Breast epithelium (tissue), 4 donors: ENCODE measurements around the gene OR4F6. TPM values are rescaled to one million over a fixed set of nuclear protein-coding genes. Genes with fewer than 3 reads are reported as not detected.

Experiments used
- DNase-seq, 2 donors: peaks; one replicate each; pipeline ENCODE4 v3.0.0-alpha.2; 2019; ENCODE audit warnings: low spot score in 2 of 2
- H3K27ac ChIP-seq, 2 donors: fragments of 200-600 bp; sonication (generic) in 1 of 2; one replicate each; pipeline ENCODE4 v1.5.1; 2016 to 2019; ENCODE audit warnings: mild to moderate bottlenecking in 1 of 2
- H3K27me3 ChIP-seq, 2 donors: fragments of 200-600 bp; sonication (generic) in 1 of 2; one replicate each; pipeline versions ENCODE4 v1.5.1 to v1.6.0; 2017 to 2019; ENCODE audit warnings: control low read depth in 1 of 2, mild to moderate bottlenecking in 1 of 2
- H3K36me3 ChIP-seq: fragments of 200-600 bp; one replicate; pipeline ENCODE4 v1.5.1; 2019
- H3K4me1 ChIP-seq, 2 donors: fragments of 200-600 bp; sonication (generic); one replicate each; pipeline ENCODE4 v1.5.1; 2016 to 2019; ENCODE audit warnings: control low read depth in 1 of 2
- H3K4me3 ChIP-seq, 3 donors: fragments of 200-600 bp; sonication (generic); 1 replicate in 2 of 3; 2 replicates in 1 of 3; pipeline ENCODE4 v1.5.1; 2016 to 2019; ENCODE audit warnings: mild to moderate bottlenecking in 3 of 3, moderate library complexity in 2 of 3
- H3K9me3 ChIP-seq, 2 donors: fragments of 200-600 bp; sonication (generic) in 1 of 2; one replicate each; pipeline ENCODE4 v1.5.1; 2016 to 2019; ENCODE audit warnings: control low read depth in 1 of 2
- POLR2A ChIP-seq: fragments of 450-650 bp; IDR thresholded peaks from one replicate; pipeline ENCODE4 v1.6.1; 2016; ENCODE audit warnings: antibody characterized with exemption, mild to moderate bottlenecking, moderate library complexity
- POLR2AphosphoS5 ChIP-seq, 3 donors: sonication (generic); formaldehyde crosslinking; IDR thresholded peaks; one replicate each; pipeline ENCODE4 v1.6.1; 2017; ENCODE audit warnings: antibody characterized with exemption in 3 of 3
- intact Hi-C: fragments of 100-400 bp; cut with DNase I; formaldehyde crosslinking; loops from one replicate; pipeline ENCODE4 v1.15.1; 2023; ENCODE audit warnings: low total_unique reads
- total RNA-seq, 3 donors: library from RNA; depleted of rRNA; stranded (reverse); fragments of >200 nt; gene quantifications; one replicate each; pipeline ENCODE4 v1.1.0, GENCODE V29; 2016
- TF ChIP-seq, protein P1 (sequence below), 3 donors: fragments of 450-650 bp; IDR thresholded peaks; one replicate each; pipeline ENCODE4 v1.5.1; 2016 to 2017; ENCODE audit warnings: antibody characterized with exemption in 3 of 3, mild to moderate bottlenecking in 3 of 3, moderate library complexity in 3 of 3

OR4F6 gene
- total RNA-seq, 3 donors from 2014 or later = not detected

GRCh38 chr15:101828774-101829173 is 25.5 kb downstream of the OR4F6 start:
- TF ChIP-seq POLR2AphosphoS5 (IDR thresholded peaks at IDR 0.05) (no peak), POLR2A (no peak)
- TF ChIP-seq, protein P1, sequence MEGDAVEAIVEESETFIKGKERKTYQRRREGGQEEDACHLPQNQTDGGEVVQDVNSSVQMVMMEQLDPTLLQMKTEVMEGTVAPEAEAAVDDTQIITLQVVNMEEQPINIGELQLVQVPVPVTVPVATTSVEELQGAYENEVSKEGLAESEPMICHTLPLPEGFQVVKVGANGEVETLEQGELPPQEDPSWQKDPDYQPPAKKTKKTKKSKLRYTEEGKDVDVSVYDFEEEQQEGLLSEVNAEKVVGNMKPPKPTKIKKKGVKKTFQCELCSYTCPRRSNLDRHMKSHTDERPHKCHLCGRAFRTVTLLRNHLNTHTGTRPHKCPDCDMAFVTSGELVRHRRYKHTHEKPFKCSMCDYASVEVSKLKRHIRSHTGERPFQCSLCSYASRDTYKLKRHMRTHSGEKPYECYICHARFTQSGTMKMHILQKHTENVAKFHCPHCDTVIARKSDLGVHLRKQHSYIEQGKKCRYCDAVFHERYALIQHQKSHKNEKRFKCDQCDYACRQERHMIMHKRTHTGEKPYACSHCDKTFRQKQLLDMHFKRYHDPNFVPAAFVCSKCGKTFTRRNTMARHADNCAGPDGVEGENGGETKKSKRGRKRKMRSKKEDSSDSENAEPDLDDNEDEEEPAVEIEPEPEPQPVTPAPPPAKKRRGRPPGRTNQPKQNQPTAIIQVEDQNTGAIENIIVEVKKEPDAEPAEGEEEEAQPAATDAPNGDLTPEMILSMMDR (IDR thresholded peaks at IDR 0.05) = no peak
- intact Hi-C loops = no loop called here

GRCh38 chr15:101841656-101842055 is 38.3 kb downstream of the OR4F6 start:
- TF ChIP-seq, protein P1 (IDR thresholded peaks at IDR 0.05) = no peak
- TF ChIP-seq POLR2A (no peak), POLR2AphosphoS5 (IDR thresholded peaks at IDR 0.05) (no peak)
- H3K27ac ChIP-seq = no peak overlapping the region
- intact Hi-C loops = no loop called here
- H3K36me3 ChIP-seq = no peaks in the 10 kb centered on the region
- peaks cover 0 to 5% of the 10 kb centered on the region in 2 donors for H3K9me3 ChIP-seq
- DNase-seq = no peak
- H3K4me1 ChIP-seq = no peaks in the 10 kb centered on the region
- H3K27me3 ChIP-seq = peaks cover 0 to 20% of the 10 kb centered on the region in 2 donors
- H3K4me3 ChIP-seq = no peak overlapping the region

More at GRCh38 chr15:101828774-101829173, 25.5 kb downstream of the OR4F6 start:
- Histone ChIP-seq H3K27ac (no peak overlapping the region), H3K4me3 (no peak overlapping the region), H3K4me1 (no peaks in the 10 kb centered on the region), H3K9me3 (peaks cover under 1 to 14% of the 10 kb centered on the region in 2 donors), H3K36me3 (no peaks in the 10 kb centered on the region), H3K27me3 (no peaks in the 10 kb centered on the region)
- DNase-seq = no peak

DNA sequence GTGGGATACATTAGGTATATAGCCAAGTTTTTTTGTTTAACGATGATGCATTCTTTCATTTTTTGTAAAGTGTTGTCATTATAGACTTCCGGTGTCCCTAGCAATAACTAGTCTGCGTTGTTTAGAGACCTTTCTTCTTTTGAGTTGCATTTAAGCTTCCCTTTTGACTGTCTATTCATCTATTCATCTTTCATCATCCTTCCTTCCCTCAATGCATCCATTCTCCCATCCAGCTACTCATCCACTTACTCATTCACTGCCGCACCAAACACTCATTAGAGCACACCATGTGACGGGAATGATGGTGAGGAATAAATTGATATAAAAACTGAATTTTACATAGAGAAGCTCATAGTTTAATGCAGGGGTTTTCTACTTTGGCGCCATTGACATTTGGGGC is 41.6 kb downstream of the OR4F6 start:
- TF ChIP-seq POLR2A = no peak
- TF ChIP-seq, protein P1 (IDR thresholded peaks at IDR 0.05) = no peak
- intact Hi-C loops = no loop called here
- no peak for DNase-seq
- H3K27me3 ChIP-seq = peaks cover 0 to 27% of the 10 kb centered on the region in 2 donors
- H3K4me3 ChIP-seq = no peak overlapping the region
- no peaks in the 10 kb centered on the region for H3K4me1 ChIP-seq
- no peaks in the 10 kb centered on the region for H3K9me3 ChIP-seq
- H3K36me3 ChIP-seq = no peaks in the 10 kb centered on the region
- no peak overlapping the region for H3K27ac ChIP-seq

GRCh38 chr15:101852356-101852755 is 49.0 kb downstream of the OR4F6 start:
- TF ChIP-seq POLR2A (no peak), POLR2AphosphoS5 (IDR thresholded peaks at IDR 0.05) (no peak)
- TF ChIP-seq, protein P1 (IDR thresholded peaks at IDR 0.05) = no peak
- H3K27ac ChIP-seq = no peak overlapping the region
- intact Hi-C loops = no loop called here

More at GRCh38 chr15:101852356-101852755, 49.0 kb downstream of the OR4F6 start:
- no peaks in the 10 kb centered on the region for H3K36me3 ChIP-seq
- peaks cover 0 to 7% of the 10 kb centered on the region in 2 donors for H3K27me3 ChIP-seq
- H3K4me1 ChIP-seq = no peaks in the 10 kb centered on the region
- no peak overlapping the region for H3K4me3 ChIP-seq
- DNase-seq = no peak
- no peaks in the 10 kb centered on the region for H3K9me3 ChIP-seq

Other genes starting within 250 kb of the OR4F6 start
- gene TM2D3, start 151.1 kb upstream of the OR4F6 start, total RNA-seq = 10 to 100 TPM; 40.3 to 49.8 (median 46.2) TPM
- gene TARS3, start 79.0 kb upstream of the OR4F6 start, total RNA-seq = 10 to 100 TPM; 21.3 to 32.8 (median 25.3) TPM
- not detected for gene OR4F15, start 8.7 kb downstream of the OR4F6 start, total RNA-seq